Mucosa of descending colon (tissue), 3 donors: ENCODE results near the gene LRP1-AS. TPM values are rescaled to one million over a fixed set of nuclear protein-coding genes. Genes with fewer than 3 reads are reported as not detected.
A peak's percentile ranks its signal among the peaks of the same experiment; 100 is the strongest.

ENCODE experiments used
- ATAC-seq: fragments of 200-7000 bp; cut with Tn5 transposase; one replicate; pipeline ENCODE4 v1.9.1; 2020; ENCODE audit warnings: mild to moderate bottlenecking, moderate library complexity
- DNase-seq, 3 donors: peaks; one replicate each; pipeline ENCODE4 v3.0.0-alpha.2; 2020
- H3K36me3 ChIP-seq: fragments of 200-600 bp; one replicate; pipeline ENCODE4 v1.8.0; 2021; ENCODE audit warnings: low read depth, mild to moderate bottlenecking
- H3K4me1 ChIP-seq: fragments of 200-600 bp; one replicate; pipeline ENCODE4 v1.8.0; 2021; ENCODE audit warnings: low read depth, mild to moderate bottlenecking
- H3K4me3 ChIP-seq: fragments of 200-600 bp; one replicate; pipeline ENCODE4 v1.8.0; 2021; ENCODE audit warnings: mild to moderate bottlenecking
- H3K9me3 ChIP-seq: fragments of 200-600 bp; one replicate; pipeline ENCODE4 v1.8.0; 2021; ENCODE audit warnings: mild to moderate bottlenecking
- CTCF ChIP-seq: fragments of 200-600 bp; IDR thresholded peaks from one replicate; pipeline ENCODE4 v1.8.0; 2022; ENCODE audit warnings: antibody characterized with exemption, mild to moderate bottlenecking
- intact Hi-C, 2 donors: fragments of 100-400 bp; cut with DNase I in 1 of 2; cut with micrococcal nuclease in 1 of 2; formaldehyde crosslinking; loops; one replicate each; pipeline versions ENCODE4 v1.11.0 to v1.11.1; 2022; cut with DNase I, micrococcal nuclease
- total RNA-seq, 3 donors: library from RNA; stranded (reverse); fragmentation: NEBNext Ultra II Directional in 2 of 3; extraction: Animal tissue kit (Norgen Biotek cat#: 25700) in 2 of 3; gene quantifications; one replicate each; pipeline versions ENCODE4 v1.2.1 to v1.2.4, GENCODE V29; 2021 to 2023
- donor health status: DM: no; HTN: no; CAD: no; lungs with moderate emphysema.
- donor health status: DM: no; HTN: no; CAD: no.
- donor health status: DM: no; HTN: yes; CAD: no.

Gene LRP1-AS
- total RNA-seq, 3 donors from 2014 or later = not detected

- H3K36me3 ChIP-seq = no peaks in the 10 kb centered on the region
- no peak for DNase-seq
- ATAC-seq = no peak
- no peak overlapping the region for H3K4me3 ChIP-seq
- H3K4me1 ChIP-seq = peaks cover 15% of the 10 kb centered on the region
- H3K9me3 ChIP-seq = no peaks in the 10 kb centered on the region
- no peak for TF ChIP-seq CTCF
- intact Hi-C loops = no loop called here
These were observed 39.8 kb downstream of the LRP1-AS start for GRCh38 chr12:57107456-57108155.

- Histone ChIP-seq H3K4me3 (no peak overlapping the region), H3K9me3 (no peaks in the 10 kb centered on the region), H3K4me1 (peaks cover 18% of the 10 kb centered on the region), H3K36me3 (no peaks in the 10 kb centered on the region)
- intact Hi-C loops = no loop called here
- ATAC-seq (no peak), DNase-seq (no peak)
- no peak for TF ChIP-seq CTCF
These were observed 41.3 kb downstream of the LRP1-AS start for GRCh38 chr12:57106021-57106708.

- Histone ChIP-seq H3K4me1 (peaks cover 22% of the 10 kb centered on the region), H3K4me3 (no peak overlapping the region), H3K36me3 (no peaks in the 10 kb centered on the region), H3K9me3 (no peaks in the 10 kb centered on the region)
- no peak for TF ChIP-seq CTCF
- intact Hi-C loops = no loop called here
- DNase-seq (peak in 1 of 3 donors; percentile 21), ATAC-seq (no peak)
These were observed 42.2 kb downstream of the LRP1-AS start for GRCh38 chr12:57105011-57105753.

- intact Hi-C loops = no loop called here
- Histone ChIP-seq H3K4me3 (no peak overlapping the region), H3K9me3 (no peaks in the 10 kb centered on the region), H3K4me1 (peaks cover 17% of the 10 kb centered on the region), H3K36me3 (no peaks in the 10 kb centered on the region)
- no peak for ATAC-seq
- TF ChIP-seq CTCF = no peak
- peak in 1 of 3 donors; percentile 25 for DNase-seq
These were observed 43.0 kb downstream of the LRP1-AS start for GRCh38 chr12:57104292-57104910.

- Histone ChIP-seq H3K4me3 (no peak overlapping the region), H3K36me3 (no peaks in the 10 kb centered on the region), H3K4me1 (peaks cover 12% of the 10 kb centered on the region), H3K9me3 (no peaks in the 10 kb centered on the region)
- ATAC-seq = no peak
- no peak for TF ChIP-seq CTCF
- intact Hi-C loops = no loop called here
- DNase-seq = no peak
These were observed 43.6 kb downstream of the LRP1-AS start for GRCh38 chr12:57103856-57104255.
